HCT116 (cell line): Measurements from ENCODE around the gene GALNT7.

Source experiments
- ATF3 ChIP-seq: IDR thresholded peaks from 2 replicates; pipeline ENCODE4 v1.6.1; 2012
- CEBPB ChIP-seq: IDR thresholded peaks from 2 replicates; pipeline ENCODE4 v1.6.1; 2012; ENCODE audit warnings: low read depth
- CTCF ChIP-seq, 3 experiments: fragments of 200-600 bp in 1 of 3; sonication (generic) in 1 of 3; IDR thresholded peaks in 2 of 3; conservative IDR thresholded peaks in 1 of 3; 2 replicates each; pipeline ENCODE4 v1.5.1; 2012 to 2017; ENCODE audit warnings: low read depth in 2 of 3, low read length in 2 of 3, antibody characterized with exemption in 1 of 3, borderline replicate concordance in 1 of 3, control low read depth in 1 of 3, mild to moderate bottlenecking in 1 of 3, mixed read lengths in 1 of 3, mixed run types in 1 of 3, moderate library complexity in 1 of 3; ENCODE audit not compliant: insufficient read depth in 1 of 3
- EGR1 ChIP-seq: IDR thresholded peaks from 2 replicates; pipeline ENCODE4 v1.6.1; 2012; ENCODE audit warnings: low read depth
- ELF1 ChIP-seq: IDR thresholded peaks from 2 replicates; pipeline ENCODE4 v1.6.1; 2012; ENCODE audit warnings: low read depth, borderline replicate concordance
- EZH2 ChIP-seq: fragments of 200-600 bp; sonication (generic); IDR thresholded peaks from 2 replicates; pipeline ENCODE4 v1.6.1; 2017; ENCODE audit warnings: antibody characterized with exemption, mixed run types
- EZH2phosphoT487 ChIP-seq: fragments of 200-600 bp; IDR thresholded peaks from 2 replicates; pipeline ENCODE4 v1.6.1; 2018; ENCODE audit warnings: antibody characterized with exemption, borderline replicate concordance
- JUND ChIP-seq: IDR thresholded peaks from 2 replicates; pipeline ENCODE4 v1.6.1; 2012
- MAX ChIP-seq: IDR thresholded peaks from 2 replicates; pipeline ENCODE4 v1.6.1; 2012
- POLR2A ChIP-seq: IDR thresholded peaks from 2 replicates; pipeline ENCODE4 v1.7.0; 2011; ENCODE audit warnings: borderline replicate concordance; ENCODE audit not compliant: insufficient read depth, insufficient read length; ENCODE audit errors: extremely low read depth
- POLR2AphosphoS5 ChIP-seq: IDR thresholded peaks from 2 replicates; pipeline ENCODE4 v1.6.1; 2011; ENCODE audit warnings: mild to moderate bottlenecking, low read depth, low read length, moderate library complexity
- TCF7L2 ChIP-seq: IDR thresholded peaks from 2 replicates; pipeline ENCODE4 v1.7.0; 2011; ENCODE audit warnings: borderline replicate concordance, inconsistent platforms; ENCODE audit not compliant: insufficient read depth, insufficient read length; ENCODE audit errors: extremely low read depth
- ZBTB33 ChIP-seq: IDR thresholded peaks from 2 replicates; pipeline ENCODE4 v1.6.1; 2011; ENCODE audit warnings: mild to moderate bottlenecking, low read length, moderate library complexity; ENCODE audit not compliant: insufficient replicate concordance; ENCODE audit errors: extremely low read depth
- ZFX ChIP-seq: fragments of 450-650 bp; IDR thresholded peaks from 2 replicates; pipeline ENCODE4 v1.6.1; 2017

- TF ChIP-seq CTCF (IDR thresholded peaks at IDR 0.05 in 2 of 3, conservative IDR thresholded peaks at IDR 0.05 in 1 of 3; ENCODE audit: borderline replicate concordance in 1 of 3, insufficient read depth in 1 of 3, low read depth in 2 of 3, low read length in 2 of 3) (no peak), ELF1 (no peak), POLR2A (no peak), POLR2AphosphoS5 (no peak), CEBPB (no peak), MAX (no peak), EZH2phosphoT487 (no peak), JUND (no peak), EZH2 (no peak), ZFX (no peak), ZBTB33 (no peak), TCF7L2 (no peak), ATF3 (no peak), EGR1 (no peak)
Measured at GRCh38 chr4:173316060-173316459, 147.4 kb downstream of the GALNT7 start.
